Gastroesophageal sphincter (tissue), 4 donors: ENCODE measurements around the gene PTCD1. TPM values are rescaled to one million over a fixed set of nuclear protein-coding genes. Genes with fewer than 3 reads are reported as not detected.

Source experiments
- ATAC-seq: fragments of 150-250 bp; one replicate; pipeline ENCODE4 v1.9.1; 2016; ENCODE audit warnings: mild to moderate bottlenecking, moderate library complexity
- H3K27ac ChIP-seq, 4 donors: fragments of 200-600 bp; sonication (generic) in 3 of 4; 1 replicate in 3 of 4; 2 replicates in 1 of 4; pipeline ENCODE4 v1.5.1; 2016 to 2019
- H3K27me3 ChIP-seq: fragments of 200-600 bp; sonication (generic); one replicate; pipeline ENCODE4 v1.5.1; 2019
- H3K36me3 ChIP-seq, 2 donors: fragments of 200-600 bp; sonication (generic); one replicate each; pipeline ENCODE4 v1.5.1; 2019; ENCODE audit warnings: control low read depth in 1 of 2
- H3K4me1 ChIP-seq, 3 donors: fragments of 200-600 bp; sonication (generic); 1 replicate in 2 of 3; 2 replicates in 1 of 3; pipeline ENCODE4 v1.5.1; 2016 to 2019; ENCODE audit warnings: control low read depth in 2 of 3
- H3K4me3 ChIP-seq, 2 donors: fragments of 200-600 bp; sonication (generic); one replicate each; pipeline ENCODE4 v1.5.1; 2019; ENCODE audit warnings: mild to moderate bottlenecking in 1 of 2, moderate library complexity in 1 of 2
- H3K9me3 ChIP-seq, 3 donors: fragments of 200-600 bp; sonication (generic); one replicate each; pipeline ENCODE4 v1.5.1; 2017 to 2019; ENCODE audit warnings: control low read depth in 2 of 3
- CTCF ChIP-seq, 4 experiments: fragments of 200-600 bp in 2 of 4; fragments of 450-650 bp in 2 of 4; sonication (generic) in 1 of 4; IDR thresholded peaks; one replicate each; pipeline ENCODE4 v1.5.1; 2017 to 2019; ENCODE audit warnings: antibody characterized with exemption in 4 of 4, mild to moderate bottlenecking in 2 of 4, moderate library complexity in 2 of 4
- EP300 ChIP-seq: sonication (generic); formaldehyde crosslinking; IDR thresholded peaks from one replicate; pipeline ENCODE4 v1.6.1; 2017; ENCODE audit warnings: antibody characterized with exemption, mild to moderate bottlenecking
- POLR2A ChIP-seq, 2 donors: fragments of 450-650 bp; IDR thresholded peaks; one replicate each; pipeline ENCODE4 v1.6.1; 2017; ENCODE audit warnings: antibody characterized with exemption in 2 of 2, mild to moderate bottlenecking in 2 of 2, moderate library complexity in 1 of 2
- POLR2AphosphoS5 ChIP-seq: sonication (generic); formaldehyde crosslinking; IDR thresholded peaks from one replicate; pipeline ENCODE4 v1.6.1; 2017; ENCODE audit warnings: antibody characterized with exemption
- WGBS, 2 donors: methylation state at CpG; one replicate each; pipeline ENCODE4 v1.1.5; 2018; ENCODE audit warnings: low coverage in 1 of 2; 5-methylcytosine and 5-hydroxymethylcytosine counted together
- total RNA-seq, 4 donors: library from RNA; depleted of rRNA; stranded (reverse); fragments of >200 nt; gene quantifications; one replicate each; pipeline ENCODE4 v1.1.0, GENCODE V29; 2016

Gene PTCD1
- total RNA-seq, 4 donors from 2014 or later = 6.2 to 10.8 (median 7.3) TPM

DNA sequence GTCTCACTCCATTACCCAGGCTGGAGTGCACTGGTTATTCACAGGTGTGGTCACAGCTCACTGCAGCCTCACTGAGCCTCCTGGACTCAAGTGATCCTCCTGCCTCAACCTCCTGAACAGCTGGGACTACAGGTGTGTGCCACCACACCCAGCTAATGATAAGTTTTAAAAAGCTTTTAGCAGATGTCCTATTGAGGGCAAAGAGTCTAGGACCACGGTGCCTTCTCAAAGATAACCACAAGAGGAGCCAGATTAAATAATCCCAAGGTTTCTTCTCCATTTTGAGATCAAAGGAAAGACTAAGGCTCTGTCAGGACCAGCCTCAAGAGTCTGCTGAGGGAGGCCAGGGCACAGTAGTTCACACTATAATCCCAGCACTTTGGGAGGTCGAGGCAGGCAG, 22.6 kb upstream of the PTCD1 start:
- TF ChIP-seq POLR2AphosphoS5 (no peak), POLR2A (IDR thresholded peaks at IDR 0.05) (no peak), EP300 (no peak), CTCF (IDR thresholded peaks at IDR 0.05) (no peak)
- H3K4me1 ChIP-seq = peaks cover 0 to 60% (median 15%) of the 10 kb centered on the region in 3 donors
- H3K36me3 ChIP-seq = peaks cover 0 to 71% of the 10 kb centered on the region in 2 donors
- H3K27me3 ChIP-seq = no peaks in the 10 kb centered on the region
- H3K9me3 ChIP-seq = no peaks in the 10 kb centered on the region
- ATAC-seq = no peak
- H3K4me3 ChIP-seq = no peak overlapping the region
- H3K27ac ChIP-seq = no peak overlapping the region
- WGBS, 2 donors = 67 to 100% methylated on average over 1 of the region's 2 CpGs

GRCh38 chr7:99460651-99461050, 22.1 kb upstream of the PTCD1 start:
- TF ChIP-seq POLR2AphosphoS5 = no peak
- TF ChIP-seq POLR2A (IDR thresholded peaks at IDR 0.05) = no peak
- TF ChIP-seq EP300 = no peak
- no peak for TF ChIP-seq CTCF (IDR thresholded peaks at IDR 0.05)
- no peak for ATAC-seq
- peaks cover 0 to 59% (median 15%) of the 10 kb centered on the region in 3 donors for H3K4me1 ChIP-seq
- no peaks in the 10 kb centered on the region for H3K9me3 ChIP-seq
- WGBS, 2 donors = 70 to 84% methylated on average over 4 to 9 of the region's 11 CpGs
- peaks cover 0 to 76% of the 10 kb centered on the region in 2 donors for H3K36me3 ChIP-seq
- H3K27me3 ChIP-seq = no peaks in the 10 kb centered on the region
- H3K27ac ChIP-seq = no peak overlapping the region
- H3K4me3 ChIP-seq = no peak overlapping the region

DNA sequence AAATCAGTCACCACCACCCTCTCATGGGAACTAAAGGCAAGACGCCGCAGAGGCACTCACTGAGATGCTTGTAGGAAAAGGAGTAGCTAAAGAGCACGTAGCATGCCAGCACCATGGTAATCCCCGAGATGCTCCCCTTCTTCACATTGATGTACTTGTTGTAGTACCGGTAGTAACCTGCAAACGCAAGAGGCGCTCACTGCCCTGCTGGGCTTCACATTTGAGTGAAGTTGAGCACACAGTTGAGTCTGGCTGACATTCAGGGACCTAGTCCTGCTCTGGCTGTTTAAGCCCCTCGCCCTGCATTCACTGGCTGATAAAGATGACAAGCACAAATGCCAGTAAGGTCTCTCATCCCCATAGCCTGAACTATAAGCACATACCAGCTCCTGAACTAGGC, 20.5 kb upstream of the PTCD1 start:
- peaks cover 0 to 91% of the 10 kb centered on the region in 2 donors for H3K36me3 ChIP-seq
- H3K4me1 ChIP-seq = peaks cover 0 to 44% (median 4%) of the 10 kb centered on the region in 3 donors
- no peaks in the 10 kb centered on the region for H3K9me3 ChIP-seq
- H3K4me3 ChIP-seq = no peak overlapping the region
- no peak for TF ChIP-seq POLR2A (IDR thresholded peaks at IDR 0.05)
- TF ChIP-seq CTCF (IDR thresholded peaks at IDR 0.05) = peak in 1 of 4 experiments; percentile 9
- no peaks in the 10 kb centered on the region for H3K27me3 ChIP-seq
- no peak overlapping the region for H3K27ac ChIP-seq
- WGBS, 2 donors = 81% methylated on average over 6 of the region's 8 CpGs; no CpG with 5 or more reads in 1 of the 2 donors
- ATAC-seq = no peak

DNA sequence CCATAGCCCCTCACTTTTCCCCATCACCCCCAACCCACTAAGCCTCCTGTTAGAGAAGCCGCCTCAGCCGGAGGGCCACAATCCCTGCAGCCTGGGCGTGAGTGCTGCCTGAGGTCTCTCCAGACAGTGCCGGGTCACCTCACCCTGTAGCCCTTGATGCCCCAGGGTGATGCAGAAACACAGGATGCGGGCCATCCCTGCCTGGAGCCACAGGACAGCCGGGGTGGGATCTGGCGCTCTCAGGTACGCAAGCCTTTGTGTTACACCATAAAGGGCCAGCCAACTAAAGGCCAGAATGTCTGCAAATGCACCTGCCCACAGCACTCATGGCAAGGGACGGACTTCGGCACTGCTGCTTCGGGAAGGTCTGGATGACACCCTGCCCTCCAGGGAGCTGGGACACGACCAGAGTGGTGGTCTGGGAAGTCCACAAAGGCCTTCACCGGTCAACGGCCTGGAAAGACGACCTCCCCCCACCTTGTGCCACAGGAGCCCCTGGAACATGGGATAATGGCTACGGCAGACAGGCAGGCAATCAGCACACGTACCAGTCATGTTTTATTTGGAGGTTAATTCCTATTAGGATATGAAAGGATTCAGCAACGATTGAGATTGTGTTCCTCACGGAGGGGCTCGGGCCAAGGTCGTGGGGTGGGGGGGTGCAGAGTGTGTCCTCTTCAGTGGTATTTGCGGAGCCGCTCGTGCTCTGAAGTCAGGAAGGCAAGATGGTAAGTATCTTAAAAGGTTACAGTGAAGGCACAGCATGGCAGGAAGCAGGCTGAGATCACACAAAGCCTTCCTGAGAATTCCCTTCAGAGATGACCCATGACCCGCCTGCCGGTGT, 19.3 kb upstream of the PTCD1 start:
- Histone ChIP-seq H3K4me3 (no peak overlapping the region), H3K36me3 (peaks cover 0 to 91% of the 10 kb centered on the region in 2 donors), H3K27ac (no peak overlapping the region), H3K9me3 (no peaks in the 10 kb centered on the region), H3K27me3 (no peaks in the 10 kb centered on the region), H3K4me1 (peaks cover 0 to 31% (median 4%) of the 10 kb centered on the region in 3 donors)
- ATAC-seq = no peak
- 74% methylated on average over 5 of the region's 26 CpGs; no CpG with 5 or more reads in 1 of the 2 donors for WGBS, 2 donors
- TF ChIP-seq EP300 (no peak), POLR2A (IDR thresholded peaks at IDR 0.05) (no peak), CTCF (IDR thresholded peaks at IDR 0.05) (no peak), POLR2AphosphoS5 (no peak)
